Activated CD4-positive, alpha-beta T cell treated with anti-CD3 and anti-CD28 coated beads for 1 hour (primary cell): ENCODE results near the gene RABGEF1.
"Not testable (repeated sequence)": the region's sequence is repeated elsewhere in the genome, so short reads cannot be mapped to it uniquely, and the experiment has no call there.

Source experiments
- DNase-seq: peaks from one replicate; pipeline ENCODE4 v3.0.0-alpha.2; 2020

RABGEF1 gene

DNA sequence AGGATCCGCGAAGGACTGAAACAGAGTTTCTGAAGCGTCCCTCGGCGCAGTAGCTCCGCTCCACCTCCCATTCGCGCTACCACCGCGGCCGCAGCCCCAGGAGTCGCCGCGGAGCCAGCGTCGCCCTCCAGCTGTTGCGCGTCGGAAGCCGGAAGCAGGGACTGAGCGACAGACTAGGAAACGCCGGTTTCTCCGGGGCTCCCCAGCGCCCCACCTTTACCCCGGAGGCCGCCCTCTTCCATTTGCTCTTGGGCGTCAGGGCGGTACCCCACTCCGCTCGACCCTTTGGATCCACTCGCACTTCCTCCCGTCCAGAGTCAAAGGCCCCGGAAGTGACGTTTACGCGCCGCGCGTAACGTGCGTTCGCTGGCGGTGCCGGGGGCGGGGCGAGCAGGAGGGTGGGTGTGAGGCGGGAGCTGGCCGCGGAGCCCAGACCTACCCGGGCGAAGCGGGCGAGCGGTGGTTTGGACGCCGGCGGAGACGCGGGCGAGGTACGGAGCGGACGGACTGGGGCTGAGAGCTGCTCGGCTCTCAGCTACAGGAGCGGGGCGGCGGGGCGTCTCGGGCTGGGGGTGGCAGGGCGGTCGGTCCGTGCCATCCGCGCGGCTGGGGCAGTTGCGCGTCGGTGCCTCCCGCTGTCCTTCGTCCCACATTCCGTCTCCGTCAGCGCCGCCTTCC, at the start of gene RABGEF1:
Gene RABGEF1, plus strand, starts transcription at position 432 of the 678 bp plus-strand sequence. CDS start 31,167 bp downstream, outside the sequence.
- peak; percentile 92 for DNase-seq

GRCh38 chr7:66693331-66693730, 47.2 kb upstream of the RABGEF1 start:
- DNase-seq, result no peak

DNA sequence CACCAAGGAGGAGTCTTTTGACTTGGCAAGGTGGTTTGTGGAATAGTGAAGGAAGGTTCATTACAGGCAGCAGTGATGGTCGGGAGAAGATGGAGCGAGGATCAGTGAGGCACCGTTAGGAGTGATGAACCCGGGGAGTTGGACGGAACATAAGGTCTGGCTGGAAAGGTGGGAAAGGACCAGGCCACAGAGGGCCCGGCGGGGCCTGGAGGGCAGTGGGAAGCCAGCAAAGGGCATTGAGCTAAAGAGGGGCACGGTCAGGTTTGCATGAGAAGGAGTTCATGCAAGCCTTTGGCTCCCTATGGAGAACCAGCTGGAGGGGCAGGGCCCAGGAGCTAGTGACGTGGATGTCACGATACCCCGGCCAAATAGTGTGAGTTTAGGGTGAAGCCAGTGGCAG, 46.2 kb upstream of the RABGEF1 start:
- DNase-seq, result no peak

DNA sequence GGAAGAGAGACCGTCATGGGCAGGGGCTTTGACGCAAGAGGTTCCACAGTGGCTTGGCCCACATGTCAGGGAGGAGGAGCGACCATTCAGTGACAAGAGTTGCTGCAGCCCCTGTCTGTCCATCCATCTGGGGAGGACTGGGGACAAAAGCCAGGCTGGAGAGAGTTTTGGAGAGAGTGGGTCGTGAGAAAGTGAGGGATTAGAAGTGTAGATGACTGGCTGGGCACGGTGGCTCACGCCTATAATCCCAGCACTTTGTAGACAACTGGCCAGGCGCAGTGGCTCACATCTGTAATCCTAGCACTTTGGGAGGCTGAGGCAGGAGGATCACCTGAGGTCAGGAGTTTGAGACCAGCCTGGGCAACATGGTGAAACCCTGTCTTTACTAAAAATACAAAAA, 45.1 kb upstream of the RABGEF1 start:
- not testable (repeated sequence) for DNase-seq

GRCh38 chr7:66696134-66696533, 44.4 kb upstream of the RABGEF1 start:
- DNase-seq, result not testable (repeated sequence)

- DNase-seq, result no peak
Measured at GRCh38 chr7:66696774-66697191, 43.8 kb upstream of the RABGEF1 start.

- DNase-seq, result no peak
Measured at GRCh38 chr7:66697449-66698438, 42.8 kb upstream of the RABGEF1 start.

DNA sequence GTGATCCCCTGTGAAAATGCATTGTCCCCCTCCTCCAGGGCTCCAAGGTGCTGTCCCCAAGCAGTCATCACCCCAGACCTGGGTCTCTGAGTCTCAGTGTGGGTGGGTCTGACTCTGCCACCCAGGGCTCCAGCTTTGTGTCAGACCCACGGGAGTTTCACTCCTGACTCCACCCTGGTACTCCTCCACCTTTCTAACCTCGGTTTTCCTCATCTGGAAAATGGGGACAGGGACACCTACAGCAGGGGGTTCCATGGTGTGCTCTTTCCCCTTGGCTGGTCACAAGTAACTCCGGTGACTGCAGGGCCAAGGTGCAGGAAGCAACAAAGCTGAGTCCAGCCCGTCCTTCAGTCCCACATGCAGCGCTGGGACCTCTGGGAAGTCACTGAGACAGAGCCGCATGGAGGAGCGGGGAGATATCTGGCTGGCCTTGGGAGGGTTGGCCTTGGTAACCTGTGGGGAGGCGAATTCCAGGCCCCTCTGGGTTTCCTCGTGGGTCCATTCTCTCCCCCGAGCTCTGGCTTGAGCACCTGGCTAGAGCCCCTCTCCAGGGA, 41.8 kb upstream of the RABGEF1 start:
- no peak for DNase-seq

DNA sequence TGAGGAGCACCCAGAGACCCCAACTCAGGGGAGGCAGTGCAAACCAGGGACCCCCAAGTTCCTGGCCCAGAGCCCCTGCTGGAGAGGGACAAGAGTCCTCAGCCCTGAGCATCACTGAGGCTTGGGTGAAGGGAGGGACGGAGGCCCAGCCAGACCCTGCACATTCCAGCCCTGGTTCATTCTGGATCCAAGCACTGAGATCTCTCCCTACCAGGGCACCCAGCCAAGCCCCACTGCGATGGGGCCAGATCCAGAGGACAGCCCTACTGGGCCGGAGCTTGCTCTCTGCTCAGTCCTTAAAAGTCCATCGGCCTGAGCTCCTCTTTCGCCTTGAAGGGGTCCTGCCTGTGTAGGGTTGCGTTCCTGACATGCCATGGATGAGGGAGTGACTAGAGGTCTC, 40.5 kb upstream of the RABGEF1 start:
- DNase-seq, result no peak

DNA sequence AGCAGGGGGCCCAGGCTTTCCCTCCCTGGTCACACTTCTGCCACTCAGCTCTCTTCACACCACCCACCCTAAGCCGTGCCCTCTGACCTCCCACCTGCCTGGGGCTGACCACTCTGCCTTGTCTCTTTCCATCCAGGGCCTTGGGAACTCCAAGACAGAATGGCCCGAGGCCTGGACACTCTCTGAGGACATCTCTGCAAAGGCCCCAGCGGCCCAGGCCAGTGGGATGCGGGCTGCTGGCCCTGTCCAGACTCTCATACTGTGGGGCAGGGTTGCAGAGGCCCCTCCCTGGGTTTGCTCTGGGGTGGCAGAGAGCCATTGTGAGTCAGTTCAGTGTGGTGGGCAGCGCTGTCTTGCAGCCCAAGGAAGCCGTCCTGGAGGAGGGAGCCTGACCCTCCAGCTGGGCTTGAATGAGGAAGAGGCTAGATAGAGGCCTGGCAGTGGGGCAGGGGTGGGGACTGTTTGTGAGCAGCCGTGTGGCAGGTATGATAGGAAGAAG, 39.9 kb upstream of the RABGEF1 start:
- no peak for DNase-seq

DNA sequence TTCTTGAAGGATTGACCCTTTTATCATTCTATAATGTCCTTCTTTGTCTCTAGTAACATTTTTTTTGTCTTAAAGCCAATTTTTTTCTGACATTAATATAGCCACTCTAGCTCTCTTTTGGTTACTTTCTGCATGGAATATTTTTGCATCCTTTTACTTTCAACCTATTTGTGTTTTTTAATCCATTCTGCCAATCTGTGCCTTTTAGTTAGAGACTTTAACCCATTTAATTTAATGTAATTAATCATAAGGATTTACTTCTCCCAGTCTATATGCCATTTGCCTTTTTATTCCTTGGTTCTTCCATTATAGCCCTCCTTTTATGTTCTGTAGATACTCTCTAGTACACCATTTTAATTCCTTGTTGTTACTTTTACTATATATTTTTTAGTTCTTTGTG, 32.7 kb upstream of the RABGEF1 start:
- DNase-seq, result no peak

- not testable (repeated sequence) for DNase-seq
Measured at GRCh38 chr7:66710752-66711151, 29.8 kb upstream of the RABGEF1 start.

DNA sequence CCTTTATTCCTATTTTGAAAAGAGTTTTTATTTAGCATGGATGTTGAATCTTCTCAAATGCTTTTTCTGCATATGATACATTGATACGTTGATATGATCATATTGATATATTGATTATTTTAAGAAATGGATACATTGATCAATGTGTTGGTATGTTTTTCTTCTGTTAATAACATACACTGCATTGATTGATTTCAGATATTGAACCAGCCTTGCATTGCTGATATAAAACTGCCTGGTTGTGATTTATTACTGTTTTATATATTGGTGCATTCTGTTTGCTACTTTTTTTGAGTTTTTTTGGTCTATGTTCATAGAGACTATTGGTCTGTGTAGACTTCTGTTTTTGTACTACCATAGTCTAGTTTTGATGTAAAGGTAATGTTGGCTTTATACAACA, 26.8 kb upstream of the RABGEF1 start:
- DNase-seq, result no peak

DNA sequence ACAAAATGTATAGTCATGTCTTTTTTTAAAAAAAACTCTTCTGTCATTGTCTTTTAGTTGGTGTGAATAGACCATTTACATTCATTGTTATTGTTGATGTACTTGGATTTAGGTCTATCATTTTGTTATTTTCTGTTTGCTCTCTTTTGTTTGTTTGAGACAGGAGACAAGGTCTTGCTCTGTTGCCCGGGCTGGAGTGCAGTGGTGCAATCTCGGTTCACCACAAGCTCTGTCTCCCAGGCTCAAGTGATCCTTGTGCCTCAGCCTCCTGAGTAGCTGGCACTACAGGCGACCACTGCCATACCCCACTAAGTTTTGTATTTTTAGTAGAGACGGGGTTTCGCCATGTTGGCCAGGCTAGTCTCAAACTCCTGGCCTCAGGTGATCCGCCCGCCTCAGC, 23.9 kb upstream of the RABGEF1 start:
- not testable (repeated sequence) for DNase-seq

- no peak for DNase-seq
Measured at GRCh38 chr7:66720561-66720960, 20.0 kb upstream of the RABGEF1 start.

- no peak for DNase-seq
Measured at GRCh38 chr7:66725843-66726242, 14.7 kb upstream of the RABGEF1 start.

- DNase-seq, result no peak
Measured at GRCh38 chr7:66727058-66727457, 13.5 kb upstream of the RABGEF1 start.

DNA sequence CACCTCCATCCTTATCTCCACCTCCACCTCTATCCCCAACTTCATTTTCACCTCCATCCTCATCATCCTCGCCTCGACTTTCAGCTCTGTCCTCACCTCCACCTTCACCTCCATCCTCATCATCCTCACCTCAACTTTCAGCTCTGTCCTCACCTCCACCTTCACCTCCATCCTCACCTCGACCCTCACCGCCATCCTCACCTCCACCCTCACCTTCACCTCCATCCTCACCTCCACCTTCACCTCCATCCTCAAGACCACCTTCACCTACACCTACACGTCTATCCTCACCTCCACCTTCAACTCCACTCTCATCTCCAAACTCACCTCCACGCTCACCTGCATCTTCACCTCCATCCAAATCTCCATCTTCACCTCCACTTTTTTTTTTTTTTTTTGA, 12.0 kb upstream of the RABGEF1 start:
- no peak for DNase-seq

- DNase-seq, result no peak
Measured at GRCh38 chr7:66729274-66729673, 11.3 kb upstream of the RABGEF1 start.

GRCh38 chr7:66731986-66732385, 8.5 kb upstream of the RABGEF1 start:
- DNase-seq, result no peak

- DNase-seq, result no peak
Measured at GRCh38 chr7:66732439-66732838, 8.1 kb upstream of the RABGEF1 start.

GRCh38 chr7:66734006-66734405, 6.5 kb upstream of the RABGEF1 start:
- DNase-seq, result no peak

GRCh38 chr7:66735154-66735553, 5.4 kb upstream of the RABGEF1 start:
- DNase-seq, result no peak
